Measurements from ENCODE around the gene GYPA.
A peak's percentile ranks its signal among the peaks of the same experiment; 100 is the strongest.
"Not testable (repeated sequence)": the region's sequence is repeated elsewhere in the genome, so short reads cannot be mapped to it uniquely, and the experiment has no call there.

- TF ChIP-seq, protein P1, sequence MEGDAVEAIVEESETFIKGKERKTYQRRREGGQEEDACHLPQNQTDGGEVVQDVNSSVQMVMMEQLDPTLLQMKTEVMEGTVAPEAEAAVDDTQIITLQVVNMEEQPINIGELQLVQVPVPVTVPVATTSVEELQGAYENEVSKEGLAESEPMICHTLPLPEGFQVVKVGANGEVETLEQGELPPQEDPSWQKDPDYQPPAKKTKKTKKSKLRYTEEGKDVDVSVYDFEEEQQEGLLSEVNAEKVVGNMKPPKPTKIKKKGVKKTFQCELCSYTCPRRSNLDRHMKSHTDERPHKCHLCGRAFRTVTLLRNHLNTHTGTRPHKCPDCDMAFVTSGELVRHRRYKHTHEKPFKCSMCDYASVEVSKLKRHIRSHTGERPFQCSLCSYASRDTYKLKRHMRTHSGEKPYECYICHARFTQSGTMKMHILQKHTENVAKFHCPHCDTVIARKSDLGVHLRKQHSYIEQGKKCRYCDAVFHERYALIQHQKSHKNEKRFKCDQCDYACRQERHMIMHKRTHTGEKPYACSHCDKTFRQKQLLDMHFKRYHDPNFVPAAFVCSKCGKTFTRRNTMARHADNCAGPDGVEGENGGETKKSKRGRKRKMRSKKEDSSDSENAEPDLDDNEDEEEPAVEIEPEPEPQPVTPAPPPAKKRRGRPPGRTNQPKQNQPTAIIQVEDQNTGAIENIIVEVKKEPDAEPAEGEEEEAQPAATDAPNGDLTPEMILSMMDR (IDR thresholded peaks at IDR 0.05): peak; percentile 23 to 53 (median 35)
- TF ChIP-seq POLR2AphosphoS5 (IDR thresholded peaks at IDR 0.05); POLR2A (IDR thresholded peaks at IDR 0.05; ENCODE audit: low read depth); EP300 (IDR thresholded peaks at IDR 0.05): not testable (repeated sequence)
These were observed 2.3 kb upstream of the GYPA start for GRCh38 chr4:144142690-144143326.

Measured in esophagus muscularis mucosa (tissue), 4 donors.